Gastrocnemius medialis (tissue), 4 donors: ENCODE data around the gene GTF3C1.

Experiments used
- CTCF ChIP-seq, 5 experiments: fragments of 450-650 bp in 3 of 5; fragments of 200-600 bp in 2 of 5; sonication (generic) in 2 of 5; IDR thresholded peaks in 4 of 5; conservative IDR thresholded peaks in 1 of 5; 1 replicate in 4 of 5; 2 replicates in 1 of 5; pipeline ENCODE4 v1.5.1; 2016 to 2019; ENCODE audit warnings: antibody characterized with exemption in 5 of 5, mild to moderate bottlenecking in 3 of 5, moderate library complexity in 3 of 5
- POLR2A ChIP-seq, 2 donors: fragments of 450-650 bp; IDR thresholded peaks; one replicate each; pipeline ENCODE4 v1.6.1; 2017; ENCODE audit warnings: antibody characterized with exemption in 2 of 2, mild to moderate bottlenecking in 2 of 2, moderate library complexity in 2 of 2

- no peak for TF ChIP-seq CTCF (IDR thresholded peaks at IDR 0.05 in 4 of 5, conservative IDR thresholded peaks at IDR 0.05 in 1 of 5)
- TF ChIP-seq POLR2A (IDR thresholded peaks at IDR 0.05): no peak
These were observed 838 bp upstream of the GTF3C1 start for GRCh38 chr16:27550582-27550920.
